Activated CD4-positive, alpha-beta memory T cell treated with anti-CD3 and anti-CD28 coated beads, Interleukin-2, amount 10 ng/mL, durations not matched to agents 7 days and 5 days (primary cell): ENCODE measurements around the gene TTLL5. TPM values are rescaled to one million over a fixed set of nuclear protein-coding genes. Genes with fewer than 3 reads are reported as not detected.
A peak's percentile ranks its signal among the peaks of the same experiment; 100 is the strongest.
"Not testable (repeated sequence)": the region's sequence is repeated elsewhere in the genome, so short reads cannot be mapped to it uniquely, and the experiment has no call there.

Source experiments
- CTCF ChIA-PET: fragments of 350-600 bp; sonication (Branson Sonifier 250); formaldehyde crosslinking; loops from one replicate; lab custom pipeline; 2021; ENCODE audit warnings: antibody characterized with exemption, inconsistent platforms; lab: Charles Lee
- POLR2A ChIA-PET: fragments of 350-600 bp; sonication (Branson Sonifier 250); formaldehyde crosslinking; loops from one replicate; lab custom pipeline; 2021; ENCODE audit warnings: antibody characterized with exemption; lab: Charles Lee
- DNase-seq: peaks from one replicate; pipeline ENCODE4 v3.0.0-alpha.2; 2020
- H3K27ac Mint-ChIP-seq: one replicate; pipeline ENCODE4 v1.8.0; 2021; ENCODE audit warnings: mild to moderate bottlenecking, mixed read lengths
- H3K27me3 Mint-ChIP-seq: one replicate; pipeline ENCODE4 v1.8.0; 2021; ENCODE audit warnings: mixed read lengths
- H3K36me3 Mint-ChIP-seq: one replicate; pipeline ENCODE4 v1.8.0; 2021; ENCODE audit warnings: low read depth, mixed read lengths
- H3K4me1 Mint-ChIP-seq: one replicate; pipeline ENCODE4 v1.8.0; 2021; ENCODE audit warnings: mixed read lengths
- H3K4me3 Mint-ChIP-seq: one replicate; pipeline ENCODE4 v1.8.0; 2021; ENCODE audit warnings: mild to moderate bottlenecking, mixed read lengths
- H3K9me3 Mint-ChIP-seq: one replicate; pipeline ENCODE4 v1.8.0; 2021; ENCODE audit warnings: mixed read lengths
- total RNA-seq, 2 experiments: library from RNA; stranded (reverse); gene quantifications; one replicate each; pipeline ENCODE4 v1.2.3, GENCODE V29; 2021

The TTLL5 gene
- total RNA-seq, 2 experiments from 2014 or later, result 30.6 to 33.1 TPM

DNA sequence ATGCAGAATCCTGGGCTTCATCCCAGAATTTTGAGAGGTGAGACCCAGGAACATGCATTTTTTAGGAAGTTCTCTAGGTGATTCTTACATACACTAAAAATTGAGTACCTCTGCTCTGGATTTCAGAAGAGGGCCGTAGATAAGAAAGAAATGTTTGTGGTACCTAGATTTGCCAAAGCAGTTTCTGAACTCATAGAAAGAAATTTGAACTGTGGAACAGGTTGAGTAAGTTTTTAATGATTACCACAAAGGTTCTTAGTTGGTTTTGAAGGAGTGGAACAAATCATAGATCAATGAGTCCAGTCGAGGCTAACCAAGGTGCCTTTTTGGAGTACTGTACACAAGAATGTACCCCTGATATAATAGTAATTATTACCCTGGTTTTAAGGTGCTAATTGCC is 24.9 kb downstream of the TTLL5 start:
- H3K9me3 Mint-ChIP-seq, result no peaks in the 10 kb centered on the region
- H3K36me3 Mint-ChIP-seq, result peaks cover 41% of the 10 kb centered on the region
- CTCF ChIA-PET, result no interaction called here
- POLR2A ChIA-PET, result no interaction called here
- H3K4me3 Mint-ChIP-seq, result no peak overlapping the region
- H3K27ac Mint-ChIP-seq, result no peak overlapping the region
- no peak for DNase-seq
- H3K27me3 Mint-ChIP-seq, result no peaks in the 10 kb centered on the region
- no peaks in the 10 kb centered on the region for H3K4me1 Mint-ChIP-seq

DNA sequence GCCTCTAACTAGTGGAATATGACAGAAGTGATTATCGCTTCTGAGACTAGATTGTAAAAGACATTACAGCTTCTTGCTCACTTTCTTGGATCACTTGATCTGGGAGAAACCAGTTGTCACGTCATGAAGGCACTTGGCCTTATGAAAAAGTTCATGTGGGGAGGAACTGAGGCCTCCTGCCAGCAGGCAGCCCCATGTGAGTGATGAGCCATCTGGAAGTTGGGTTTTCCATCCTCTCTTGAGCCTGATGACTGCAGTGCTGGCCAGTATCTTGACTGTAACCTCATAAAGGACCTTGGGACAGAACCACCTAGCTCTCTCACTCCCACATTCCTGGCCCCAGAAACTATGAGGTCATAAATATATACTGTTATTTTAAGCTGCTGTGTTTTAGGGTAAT is 28.0 kb downstream of the TTLL5 start:
- ChIA-PET POLR2A (no interaction called here), CTCF (no interaction called here)
- no peaks in the 10 kb centered on the region for H3K4me1 Mint-ChIP-seq
- H3K27ac Mint-ChIP-seq, result no peak overlapping the region
- DNase-seq, result no peak
- H3K36me3 Mint-ChIP-seq, result peaks cover 43% of the 10 kb centered on the region
- H3K27me3 Mint-ChIP-seq, result no peaks in the 10 kb centered on the region
- no peak overlapping the region for H3K4me3 Mint-ChIP-seq
- H3K9me3 Mint-ChIP-seq, result no peaks in the 10 kb centered on the region

DNA sequence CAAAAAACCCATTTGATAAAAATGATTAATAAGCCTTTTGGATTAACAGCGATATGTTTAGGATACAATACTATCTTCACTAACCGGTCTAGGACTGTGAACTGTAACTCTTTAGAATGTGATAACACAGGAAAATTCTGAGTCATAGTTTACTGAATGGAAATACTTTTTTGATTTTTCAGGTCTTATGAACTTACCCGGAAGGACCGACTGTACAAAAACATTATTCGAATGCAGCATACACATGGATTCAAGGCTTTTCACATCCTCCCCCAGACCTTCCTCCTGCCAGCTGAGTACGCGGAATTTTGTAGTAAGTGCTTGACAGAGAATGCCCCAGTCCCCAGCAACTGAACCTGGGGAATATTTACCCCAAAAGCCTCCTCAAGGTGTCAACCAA is 29.0 kb downstream of the TTLL5 start:
- H3K27ac Mint-ChIP-seq, result no peak overlapping the region

DNA sequence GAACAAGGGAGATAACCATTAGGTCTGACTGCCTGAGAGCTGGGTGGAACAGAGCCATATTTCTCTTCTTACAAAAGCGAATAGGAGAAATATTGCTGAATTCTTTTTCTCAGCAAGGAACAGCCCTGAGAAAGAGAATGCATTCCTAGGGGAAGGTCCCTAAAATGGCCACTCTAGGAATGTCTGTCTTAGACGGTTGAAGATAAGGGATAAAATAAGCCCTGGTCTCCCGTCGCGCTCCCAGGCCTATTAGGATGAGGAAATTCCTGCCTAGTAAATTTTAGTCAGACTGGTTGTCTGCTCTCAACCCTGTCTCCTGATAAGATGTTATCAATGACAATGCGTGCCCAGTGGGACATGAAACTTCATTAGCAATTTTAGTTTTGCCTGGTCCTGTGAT is 34.0 kb downstream of the TTLL5 start:
- H3K27ac Mint-ChIP-seq, H3K4me1 Mint-ChIP-seq, H3K27me3 Mint-ChIP-seq, DNase-seq, H3K4me3 Mint-ChIP-seq, CTCF ChIA-PET, POLR2A ChIA-PET, H3K9me3 Mint-ChIP-seq: not testable (repeated sequence)
- H3K36me3 Mint-ChIP-seq, result peaks cover 41% of the 10 kb centered on the region

More for the DNA sequence above, 29.0 kb downstream of the TTLL5 start:
- peaks cover 3% of the 10 kb centered on the region for H3K9me3 Mint-ChIP-seq
- H3K4me1 Mint-ChIP-seq, result no peaks in the 10 kb centered on the region
- peaks cover 41% of the 10 kb centered on the region for H3K36me3 Mint-ChIP-seq
- no peaks in the 10 kb centered on the region for H3K27me3 Mint-ChIP-seq
- ChIA-PET CTCF (no interaction called here), POLR2A (no interaction called here)
- no peak for DNase-seq
- H3K4me3 Mint-ChIP-seq, result no peak overlapping the region

DNA sequence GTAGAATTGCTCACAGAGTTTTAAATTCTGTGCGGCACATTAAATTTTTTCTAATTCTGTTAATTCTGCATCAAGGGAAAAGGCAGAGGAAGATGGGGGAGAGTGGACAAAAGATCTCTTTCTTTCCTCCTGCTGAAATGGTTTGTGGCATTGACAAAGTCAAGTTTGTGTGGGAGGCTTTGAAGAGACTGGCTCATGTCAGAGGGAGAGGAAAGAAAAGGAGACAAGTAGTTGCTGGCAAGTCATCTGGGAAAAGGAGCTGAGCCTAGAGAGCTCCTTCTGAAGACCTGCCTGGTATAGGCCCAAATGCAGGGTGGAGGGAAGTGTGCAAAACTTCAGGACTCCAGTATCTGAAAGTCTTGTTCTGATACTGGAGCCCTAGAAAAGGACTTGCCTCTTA is 36.3 kb downstream of the TTLL5 start:
- no peak overlapping the region for H3K27ac Mint-ChIP-seq
- POLR2A ChIA-PET, result no interaction called here
- peaks cover 3% of the 10 kb centered on the region for H3K9me3 Mint-ChIP-seq
- no peaks in the 10 kb centered on the region for H3K4me1 Mint-ChIP-seq
- DNase-seq, result no peak
- CTCF ChIA-PET, result no interaction called here
- H3K27me3 Mint-ChIP-seq, result no peaks in the 10 kb centered on the region
- peaks cover 40% of the 10 kb centered on the region for H3K36me3 Mint-ChIP-seq
- H3K4me3 Mint-ChIP-seq, result no peak overlapping the region

DNA sequence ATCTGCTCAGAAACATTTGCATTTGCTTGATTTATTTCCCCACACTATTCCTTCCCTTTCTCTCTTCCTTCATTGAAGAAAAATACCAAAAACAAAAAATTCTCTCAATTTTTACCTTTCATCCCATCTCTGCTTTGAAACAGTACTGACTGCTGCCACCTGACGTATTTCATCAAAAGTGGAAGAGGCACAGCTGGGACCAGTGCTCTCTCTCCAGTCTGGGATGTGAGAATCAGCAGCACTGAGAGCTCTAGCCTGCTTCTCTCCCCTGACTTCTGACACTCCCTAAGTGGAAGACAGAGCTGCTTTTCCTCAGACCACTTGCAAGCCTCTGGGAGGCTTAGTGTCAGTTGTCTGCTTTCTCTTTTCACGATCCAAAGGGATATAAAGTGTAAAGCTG is 36.9 kb downstream of the TTLL5 start:
- Mint-ChIP-seq H3K27ac (no peak overlapping the region), H3K9me3 (peaks cover 3% of the 10 kb centered on the region), H3K4me3 (no peak overlapping the region), H3K4me1 (no peaks in the 10 kb centered on the region), H3K27me3 (no peaks in the 10 kb centered on the region), H3K36me3 (peaks cover 38% of the 10 kb centered on the region)
- POLR2A ChIA-PET, result no interaction called here
- CTCF ChIA-PET, result interaction anchor here (1.2 kb wide), 1 partner anchor 11 kb away, joined by 3 read pairs; no protein-coding TSS in a partner anchor
- no peak for DNase-seq

DNA sequence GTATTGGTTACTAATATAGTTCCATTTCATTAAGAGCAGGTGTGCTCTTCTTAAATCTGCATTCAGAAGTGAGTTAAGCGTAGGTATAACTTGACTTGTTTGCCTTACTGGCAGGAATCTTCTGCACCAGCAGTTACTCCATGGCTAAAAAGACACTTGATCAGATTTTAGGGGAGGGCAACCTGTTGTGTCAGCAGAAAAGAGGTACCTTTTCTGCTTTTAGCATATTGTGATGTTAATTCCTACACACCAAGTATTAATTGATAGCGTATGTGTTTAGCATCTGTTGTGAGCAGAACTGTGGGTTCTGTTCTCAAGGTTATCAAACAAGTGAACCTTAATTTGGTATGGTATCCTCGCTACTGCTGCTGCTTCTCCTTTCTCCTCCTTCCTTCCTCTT is 38.3 kb downstream of the TTLL5 start:
- ChIA-PET CTCF (no interaction called here), POLR2A (no interaction called here)
- Mint-ChIP-seq H3K36me3 (peaks cover 29% of the 10 kb centered on the region), H3K27me3 (no peaks in the 10 kb centered on the region), H3K9me3 (peaks cover 3% of the 10 kb centered on the region), H3K27ac (no peak overlapping the region), H3K4me1 (no peaks in the 10 kb centered on the region), H3K4me3 (no peak overlapping the region)
- DNase-seq, result no peak

DNA sequence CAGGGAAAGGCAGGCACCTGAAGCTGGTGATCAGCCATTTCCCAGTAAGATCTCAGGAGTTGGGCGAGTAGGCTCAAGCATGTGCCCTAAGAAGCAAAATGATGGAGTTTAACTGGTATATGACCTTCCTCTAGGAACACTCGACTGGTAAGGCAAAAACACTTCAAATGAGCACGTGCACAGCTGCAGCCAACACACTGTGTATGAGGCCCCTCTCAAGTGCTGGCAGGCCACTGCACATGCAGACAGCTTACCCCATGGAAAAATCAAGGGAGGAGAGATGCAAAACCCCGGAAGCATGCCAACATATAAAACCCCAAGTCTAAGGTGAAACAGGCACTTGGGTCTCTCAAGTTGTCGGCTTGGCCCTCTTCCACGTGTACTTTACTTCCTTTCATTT is 39.2 kb downstream of the TTLL5 start:
- no peak overlapping the region for H3K27ac Mint-ChIP-seq
- DNase-seq, result no peak
- no peaks in the 10 kb centered on the region for H3K27me3 Mint-ChIP-seq
- no peaks in the 10 kb centered on the region for H3K9me3 Mint-ChIP-seq
- H3K4me3 Mint-ChIP-seq, result no peak overlapping the region
- no peaks in the 10 kb centered on the region for H3K4me1 Mint-ChIP-seq
- H3K36me3 Mint-ChIP-seq, result peaks cover 26% of the 10 kb centered on the region
- CTCF ChIA-PET, result no interaction called here
- POLR2A ChIA-PET, result no interaction called here

DNA sequence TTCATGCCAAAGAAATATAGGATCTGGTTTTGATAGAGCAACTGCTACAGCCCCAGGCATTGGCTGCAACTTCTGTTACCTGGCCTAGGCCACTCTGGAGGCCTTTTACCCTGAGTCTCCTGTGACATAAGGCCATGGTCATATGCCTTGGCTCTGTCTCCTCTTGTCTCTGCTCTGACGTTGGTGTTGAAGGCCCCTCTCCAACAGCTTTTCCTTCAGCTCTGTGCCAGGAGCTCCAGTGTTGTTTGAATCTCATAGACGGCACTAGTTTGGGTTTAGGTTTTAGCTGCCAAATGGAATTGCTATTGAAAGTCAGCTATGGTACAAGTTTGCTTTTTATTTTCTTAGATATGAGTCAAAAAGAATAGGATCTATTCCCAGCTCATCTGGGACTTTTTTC is 41.1 kb downstream of the TTLL5 start:
- no peak for DNase-seq
- ChIA-PET POLR2A (no interaction called here), CTCF (interaction anchor here (1.2 to 1.9 kb wide), 3 partner anchors 8 to 280 kb away, joined by 3 to 5 read pairs (median 5); partner anchors contain the start of gene TGFB3)
- Mint-ChIP-seq H3K27ac (no peak overlapping the region), H3K4me1 (no peaks in the 10 kb centered on the region), H3K9me3 (no peaks in the 10 kb centered on the region), H3K36me3 (peaks cover 21% of the 10 kb centered on the region), H3K27me3 (no peaks in the 10 kb centered on the region), H3K4me3 (no peak overlapping the region)

DNA sequence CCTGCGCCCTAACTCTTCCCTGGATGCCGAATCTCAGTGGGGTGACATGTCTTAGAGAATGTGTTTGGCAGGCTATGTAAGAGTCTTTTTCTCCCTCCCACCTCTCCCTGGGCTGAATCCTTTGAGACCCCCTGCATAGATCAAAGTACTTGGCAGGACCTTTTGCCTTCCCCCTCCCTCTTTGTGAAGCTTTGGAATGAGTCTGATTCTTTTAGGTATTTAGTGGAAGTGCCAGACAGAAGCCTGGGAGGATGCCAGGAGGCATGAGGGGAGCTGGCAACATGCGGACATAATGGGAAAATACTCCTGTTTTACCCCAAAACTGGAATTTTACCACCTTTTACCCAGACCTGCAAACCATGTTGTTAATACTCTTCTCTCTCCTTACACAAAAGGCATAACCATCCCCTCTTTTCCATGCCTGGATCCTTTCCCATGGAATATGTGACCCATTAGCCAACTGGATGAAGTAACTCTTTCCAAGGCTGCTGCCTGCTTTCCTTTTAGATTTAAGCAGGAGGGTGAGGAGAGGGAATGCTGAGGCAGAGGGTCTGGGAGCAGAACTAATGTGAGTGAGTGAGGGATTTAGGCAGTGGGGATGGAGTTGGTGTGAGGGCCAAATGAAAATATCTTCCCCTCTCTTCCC is 41.7 kb downstream of the TTLL5 start:
- H3K36me3 Mint-ChIP-seq, result peaks cover 21% of the 10 kb centered on the region
- no peaks in the 10 kb centered on the region for H3K27me3 Mint-ChIP-seq
- no peaks in the 10 kb centered on the region for H3K9me3 Mint-ChIP-seq
- no peaks in the 10 kb centered on the region for H3K4me1 Mint-ChIP-seq
- no peak overlapping the region for H3K27ac Mint-ChIP-seq
- no peak for DNase-seq
- POLR2A ChIA-PET, result no interaction called here
- no peak overlapping the region for H3K4me3 Mint-ChIP-seq
- CTCF ChIA-PET, result interaction anchor here (1.2 to 1.9 kb wide), 3 partner anchors 8 to 279 kb away, joined by 3 to 5 read pairs (median 5); partner anchors contain the start of gene TGFB3

DNA sequence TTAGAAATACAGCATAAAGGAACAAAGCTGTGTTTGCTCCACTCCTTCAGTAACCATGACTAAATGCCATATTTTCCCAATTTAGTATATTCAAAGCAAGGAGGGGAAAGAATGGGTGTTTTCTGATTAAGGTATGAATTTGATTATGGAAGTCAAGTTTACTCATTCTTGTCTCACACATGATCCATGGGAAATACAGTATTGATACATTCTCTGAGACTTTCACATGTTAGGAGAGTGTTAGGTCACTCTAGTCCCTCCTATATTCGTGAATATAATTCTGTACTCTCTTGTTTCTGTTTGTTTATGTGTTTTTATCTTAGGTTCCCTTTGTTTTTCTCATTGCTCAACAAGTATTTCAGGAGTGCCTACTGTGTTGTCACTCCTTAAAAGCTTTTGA is 42.4 kb downstream of the TTLL5 start:
- Mint-ChIP-seq H3K9me3 (no peaks in the 10 kb centered on the region), H3K4me1 (no peaks in the 10 kb centered on the region), H3K36me3 (peaks cover 21% of the 10 kb centered on the region), H3K4me3 (no peak overlapping the region), H3K27me3 (no peaks in the 10 kb centered on the region), H3K27ac (no peak overlapping the region)
- POLR2A ChIA-PET, result no interaction called here
- CTCF ChIA-PET, result interaction anchor here (2.9 kb wide), 1 partner anchor 279 kb away, joined by 12 read pairs; the partner anchor contains the start of gene TGFB3
- DNase-seq, result no peak

DNA sequence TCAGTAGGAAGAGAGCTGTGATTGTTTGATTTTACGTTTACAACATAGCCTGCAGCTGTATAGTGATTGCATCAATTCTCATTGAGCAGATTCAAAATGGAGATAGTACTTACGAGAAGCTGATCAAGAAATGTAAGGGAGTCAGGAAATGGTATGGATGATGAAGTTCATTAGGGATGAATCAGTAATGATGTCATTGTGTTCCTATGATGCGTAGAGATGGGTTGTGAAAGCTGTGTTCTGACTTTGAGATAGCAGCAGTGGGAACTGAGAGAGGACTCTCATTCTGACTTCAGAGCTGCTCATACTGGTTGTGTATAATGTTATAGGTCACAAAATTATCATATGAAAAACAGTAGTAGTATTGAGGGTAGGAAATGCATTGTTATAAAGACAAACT is 44.0 kb downstream of the TTLL5 start:
- Mint-ChIP-seq H3K4me3 (no peak overlapping the region), H3K4me1 (no peaks in the 10 kb centered on the region), H3K27me3 (no peaks in the 10 kb centered on the region), H3K9me3 (no peaks in the 10 kb centered on the region), H3K27ac (no peak overlapping the region), H3K36me3 (peaks cover 18% of the 10 kb centered on the region)
- CTCF ChIA-PET, result interaction anchor here (2.9 kb wide), 1 partner anchor 278 kb away, joined by 12 read pairs; the partner anchor contains the start of gene TGFB3
- POLR2A ChIA-PET, result no interaction called here
- no peak for DNase-seq

DNA sequence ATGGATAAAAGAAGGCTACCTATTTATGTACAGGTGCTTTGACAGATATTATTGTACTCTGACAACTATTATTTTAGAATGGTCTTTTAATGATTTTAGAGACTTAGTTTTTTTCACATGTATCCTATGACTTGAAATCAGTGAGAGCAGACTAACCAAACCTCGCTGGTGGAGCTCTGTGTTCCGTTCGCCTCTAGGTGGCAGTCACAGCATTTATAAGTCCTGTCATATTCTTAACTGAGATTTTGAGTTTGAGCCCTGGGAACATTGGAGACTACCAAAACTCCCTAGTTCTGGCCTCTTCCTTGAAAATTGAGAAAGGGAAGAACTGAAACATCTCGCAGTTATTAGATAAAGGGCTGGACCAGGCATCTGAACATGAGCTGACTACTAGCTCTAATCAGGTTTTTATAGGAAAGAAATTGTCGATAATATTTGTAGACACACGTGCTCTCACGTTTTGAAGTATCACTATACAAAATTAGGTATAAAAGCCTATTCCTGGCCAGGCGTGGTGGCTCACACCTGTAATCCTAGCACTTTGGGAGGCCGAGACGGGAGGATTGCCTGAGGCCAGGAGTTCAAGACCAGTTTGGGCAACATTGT is 48.3 kb downstream of the TTLL5 start:
- Mint-ChIP-seq H3K4me3 (no peak overlapping the region), H3K4me1 (no peaks in the 10 kb centered on the region), H3K9me3 (no peaks in the 10 kb centered on the region), H3K27me3 (no peaks in the 10 kb centered on the region), H3K27ac (no peak overlapping the region), H3K36me3 (peaks cover 4% of the 10 kb centered on the region)
- peak; percentile 70 for DNase-seq
- ChIA-PET POLR2A (interaction anchor here (0.7 to 1.6 kb wide), 3 partner anchors 270 to 276 kb away, joined by 3 to 10 read pairs (median 3); partner anchors contain the start of genes IFT43 and TGFB3), CTCF (interaction anchor here (0.6 to 6.8 kb wide), 38 partner anchors 9 to 643 kb away, joined by 3 to 182 read pairs (median 4); partner anchors contain the start of genes ERG28, IFT43, TGFB3 and TTLL5)
